Fibroblast of pulmonary artery (primary cell): ENCODE measurements around the gene CRYBA2.

ENCODE experiments used
- DNase-seq: peaks from one replicate; pipeline ENCODE4 v3.0.0-alpha.2; 2010; ENCODE audit warnings: low read depth
- H3K4me3 ChIP-seq: replicated peaks from 2 replicates; pipeline ENCODE4 v1.5.1; 2011; ENCODE audit warnings: low read depth, mild to moderate bottlenecking, control low read depth, low read length, moderate library complexity
- TF ChIP-seq, protein P1 (sequence below): IDR thresholded peaks from 2 replicates; pipeline ENCODE4 v1.5.1; 2011; ENCODE audit warnings: mild to moderate bottlenecking, control low read depth, low read length, inconsistent platforms; ENCODE audit errors: missing control alignments

The CRYBA2 gene

DNA sequence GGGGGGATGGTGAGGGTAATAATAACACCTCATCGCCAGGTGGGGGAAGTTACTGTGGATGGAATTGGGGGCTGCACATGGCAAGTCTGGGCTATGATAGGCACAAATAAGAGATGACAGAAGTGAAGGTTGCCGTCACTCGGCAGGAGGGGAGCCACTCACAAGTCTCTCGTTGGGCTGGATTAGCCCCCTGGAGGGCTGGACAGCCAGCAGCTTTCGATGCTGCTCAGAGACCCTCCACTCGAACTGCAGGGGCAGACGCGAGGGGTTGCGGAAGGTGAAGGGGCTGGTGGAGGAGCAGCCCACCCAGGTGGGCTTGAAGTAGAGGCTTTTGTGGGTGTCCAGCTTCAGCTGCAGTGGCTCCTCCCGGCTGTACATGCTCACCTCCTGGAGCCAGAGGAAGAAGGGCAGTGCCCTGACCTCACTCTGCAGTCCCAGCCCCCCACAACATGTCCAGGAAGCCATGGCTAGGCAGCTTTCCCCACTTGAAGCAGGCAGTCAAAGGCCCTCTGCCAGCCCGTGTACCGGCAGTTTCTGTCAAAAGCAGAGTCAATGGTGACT, 29.9 kb upstream of the CRYBA2 start:
- TF ChIP-seq, protein P1, sequence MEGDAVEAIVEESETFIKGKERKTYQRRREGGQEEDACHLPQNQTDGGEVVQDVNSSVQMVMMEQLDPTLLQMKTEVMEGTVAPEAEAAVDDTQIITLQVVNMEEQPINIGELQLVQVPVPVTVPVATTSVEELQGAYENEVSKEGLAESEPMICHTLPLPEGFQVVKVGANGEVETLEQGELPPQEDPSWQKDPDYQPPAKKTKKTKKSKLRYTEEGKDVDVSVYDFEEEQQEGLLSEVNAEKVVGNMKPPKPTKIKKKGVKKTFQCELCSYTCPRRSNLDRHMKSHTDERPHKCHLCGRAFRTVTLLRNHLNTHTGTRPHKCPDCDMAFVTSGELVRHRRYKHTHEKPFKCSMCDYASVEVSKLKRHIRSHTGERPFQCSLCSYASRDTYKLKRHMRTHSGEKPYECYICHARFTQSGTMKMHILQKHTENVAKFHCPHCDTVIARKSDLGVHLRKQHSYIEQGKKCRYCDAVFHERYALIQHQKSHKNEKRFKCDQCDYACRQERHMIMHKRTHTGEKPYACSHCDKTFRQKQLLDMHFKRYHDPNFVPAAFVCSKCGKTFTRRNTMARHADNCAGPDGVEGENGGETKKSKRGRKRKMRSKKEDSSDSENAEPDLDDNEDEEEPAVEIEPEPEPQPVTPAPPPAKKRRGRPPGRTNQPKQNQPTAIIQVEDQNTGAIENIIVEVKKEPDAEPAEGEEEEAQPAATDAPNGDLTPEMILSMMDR = no peak
- DNase-seq = no peak
- H3K4me3 ChIP-seq = no peak overlapping the region

DNA sequence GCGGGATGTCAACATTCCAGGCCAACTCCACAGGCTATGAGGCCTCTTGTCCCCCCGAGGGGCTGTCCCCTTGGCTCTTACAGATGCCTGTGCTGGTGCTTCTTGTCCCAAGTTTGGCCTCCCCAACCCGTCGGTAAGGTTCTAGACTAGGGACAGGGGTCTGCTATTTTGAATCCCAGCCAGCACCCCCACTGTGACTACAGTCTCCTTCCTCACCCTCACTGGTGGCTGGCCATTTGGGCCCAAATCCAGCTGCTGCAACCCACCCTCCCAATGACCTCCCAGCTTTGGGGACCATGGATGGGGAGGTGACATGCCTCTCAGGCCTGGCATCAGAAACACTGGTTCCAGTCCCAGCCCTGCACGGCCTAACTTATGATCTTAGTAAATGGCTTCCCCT, 29.4 kb upstream of the CRYBA2 start:
- no peak for DNase-seq
- TF ChIP-seq, protein P1 = no peak
- H3K4me3 ChIP-seq = no peak overlapping the region

DNA sequence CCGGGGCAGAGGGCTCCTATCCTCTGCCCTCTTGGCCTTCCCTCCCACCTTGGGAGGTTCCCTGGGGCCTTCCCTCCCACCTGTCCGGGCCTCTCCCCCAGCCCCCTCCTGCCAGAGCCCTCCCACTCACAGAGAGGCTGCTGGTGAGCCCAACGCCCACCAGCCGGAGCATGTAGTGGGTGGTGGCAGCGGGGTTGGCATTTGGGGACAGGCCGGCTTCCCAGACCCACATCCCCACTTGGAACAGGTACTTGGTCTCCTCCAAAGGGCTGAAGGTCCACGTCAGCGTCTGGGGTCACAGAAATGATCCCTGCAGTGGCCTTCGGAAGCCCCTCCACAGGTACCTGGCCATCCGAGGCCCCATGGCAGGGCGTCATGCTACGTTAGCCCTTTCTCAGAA, 28.8 kb upstream of the CRYBA2 start:
- TF ChIP-seq, protein P1 = no peak
- DNase-seq = no peak
- no peak overlapping the region for H3K4me3 ChIP-seq

DNA sequence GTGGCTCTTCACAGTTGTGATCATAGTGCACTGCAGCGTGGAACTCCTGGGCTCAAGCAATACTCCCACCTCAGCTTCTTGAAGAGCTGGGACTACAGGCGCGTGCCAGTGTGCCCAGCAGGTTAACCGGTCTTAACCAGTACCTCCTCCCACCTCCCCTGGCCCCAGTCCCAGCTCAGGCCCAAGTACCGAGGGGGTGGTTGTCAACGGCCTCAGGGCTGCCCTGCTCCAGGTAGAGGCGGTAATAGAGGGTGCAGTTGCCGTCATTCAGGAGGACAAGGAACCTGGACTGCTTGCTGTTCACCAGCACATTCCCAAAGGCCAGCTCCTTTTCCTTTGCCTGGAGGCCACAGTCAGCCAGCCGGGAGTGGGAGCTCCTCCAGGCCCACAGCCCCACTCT, 28.4 kb upstream of the CRYBA2 start:
- TF ChIP-seq, protein P1 = no peak
- no peak for DNase-seq
- H3K4me3 ChIP-seq = no peak overlapping the region

DNA sequence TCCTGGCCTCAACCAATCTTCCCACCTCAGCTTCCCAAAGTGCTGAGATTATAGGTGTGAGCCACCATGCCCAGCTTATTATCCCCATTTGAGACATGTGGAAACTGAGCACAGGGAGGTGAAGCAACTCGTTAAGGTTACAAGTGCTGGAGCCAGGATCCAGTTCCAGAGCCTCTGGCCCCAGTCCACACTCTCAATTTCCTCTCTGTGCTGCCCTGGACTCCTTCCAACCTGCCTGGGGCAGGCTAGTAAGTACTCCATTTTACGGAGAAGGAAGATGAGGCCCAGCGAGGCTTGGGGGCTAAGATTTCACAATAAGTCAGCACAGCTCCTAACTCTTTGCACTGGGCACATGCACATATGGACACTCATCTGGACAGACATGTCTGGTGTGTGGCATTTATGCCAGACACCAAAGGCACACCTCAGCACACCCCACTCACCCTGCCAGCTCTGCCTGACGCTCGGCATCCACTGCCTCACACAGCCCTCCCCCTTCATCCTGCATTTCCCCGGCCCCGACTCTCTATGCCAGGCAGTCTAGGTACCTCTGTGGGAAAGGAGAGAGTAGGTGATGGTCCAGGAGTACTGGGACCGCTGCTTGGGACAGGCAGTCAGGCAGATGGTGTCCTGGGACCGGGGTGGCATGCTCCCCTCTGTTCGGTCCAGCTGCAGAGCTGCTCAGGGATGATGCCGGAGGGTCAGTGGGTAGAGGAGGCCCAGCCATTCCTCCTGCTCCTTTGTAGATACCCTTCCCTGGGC, 27.6 kb upstream of the CRYBA2 start:
- DNase-seq = peak; percentile 30
- no peak overlapping the region for H3K4me3 ChIP-seq
- TF ChIP-seq, protein P1 = no peak

DNA sequence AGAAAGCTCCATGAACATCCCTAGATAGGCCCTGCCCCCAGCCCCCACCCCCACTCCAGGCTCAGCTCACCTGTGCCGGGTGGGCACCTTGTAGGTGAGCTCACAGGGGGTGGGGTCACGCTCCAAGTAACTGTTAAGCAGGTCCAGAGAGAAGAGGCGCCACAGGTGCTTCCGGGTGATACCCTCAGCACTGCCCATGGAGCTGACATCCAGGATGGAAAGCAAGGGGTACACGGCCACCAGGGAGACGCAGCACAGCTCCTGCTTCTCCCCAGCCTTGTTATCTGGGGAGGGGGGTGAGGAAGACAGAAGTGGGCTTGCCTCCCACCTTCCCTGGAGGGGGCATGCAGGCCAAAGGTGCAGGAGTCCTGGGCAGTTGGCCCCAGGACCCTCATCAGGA, 26.2 kb upstream of the CRYBA2 start:
- TF ChIP-seq, protein P1 = no peak
- H3K4me3 ChIP-seq = no peak overlapping the region
- DNase-seq = no peak

DNA sequence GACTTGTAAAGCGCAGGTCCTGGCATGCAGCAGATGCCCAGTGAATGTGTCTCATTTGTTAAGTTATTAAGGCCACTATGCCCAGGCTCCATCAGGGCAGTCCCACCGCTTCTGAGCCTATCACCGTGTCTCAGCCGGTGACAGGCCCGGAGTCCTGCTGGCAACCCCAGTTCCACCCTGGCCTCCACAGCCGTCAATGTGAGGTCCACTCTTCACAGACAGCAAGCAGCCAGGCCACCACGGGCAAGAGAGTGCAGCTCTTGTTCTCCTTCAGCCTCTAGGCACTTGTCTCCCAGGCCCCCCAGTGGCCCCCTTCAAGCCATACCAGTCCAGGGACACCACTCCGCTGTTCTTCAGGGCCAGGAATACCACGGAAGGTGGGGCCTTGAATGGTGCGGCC, 25.5 kb upstream of the CRYBA2 start:
- TF ChIP-seq, protein P1 = no peak
- H3K4me3 ChIP-seq = no peak overlapping the region
- no peak for DNase-seq
